Upper lobe of left lung (tissue), 6 donors: ENCODE results near the gene ATP8B1. TPM values are rescaled to one million over a fixed set of nuclear protein-coding genes. Genes with fewer than 3 reads are reported as not detected.

Source experiments
- ATAC-seq, 2 donors: fragments of 200-7000 bp; cut with Tn5 transposase; one replicate each; pipeline ENCODE4 v1.9.1; 2022; ENCODE audit warnings: mild to moderate bottlenecking in 2 of 2, moderate library complexity in 2 of 2; ENCODE audit not compliant: low FRiP score in 2 of 2
- DNase-seq, 2 donors: peaks; one replicate each; pipeline ENCODE4 v3.0.0-alpha.2; 2019 to 2020
- H3K27ac ChIP-seq, 4 donors: fragments of 200-600 bp; sonication (generic); one replicate each; pipeline ENCODE4 v1.5.1; 2016 to 2019
- H3K27me3 ChIP-seq, 4 donors: fragments of 200-600 bp; sonication (generic); one replicate each; pipeline ENCODE4 v1.5.1; 2017 to 2019
- H3K36me3 ChIP-seq, 4 donors: fragments of 200-600 bp; sonication (generic); one replicate each; pipeline ENCODE4 v1.5.1; 2016 to 2019
- H3K4me1 ChIP-seq, 4 donors: fragments of 200-600 bp; sonication (generic); one replicate each; pipeline ENCODE4 v1.5.1; 2018 to 2019
- H3K4me3 ChIP-seq, 4 donors: fragments of 200-600 bp; sonication (generic); one replicate each; pipeline ENCODE4 v1.5.1; 2017 to 2019; ENCODE audit warnings: mild to moderate bottlenecking in 2 of 4, moderate library complexity in 1 of 4
- H3K9me3 ChIP-seq, 4 donors: fragments of 200-600 bp; sonication (generic); one replicate each; pipeline ENCODE4 v1.5.1; 2018 to 2019
- EP300 ChIP-seq, 4 donors: sonication (generic); formaldehyde crosslinking; IDR thresholded peaks; one replicate each; pipeline ENCODE4 v1.5.1; 2017; ENCODE audit warnings: antibody characterized with exemption in 4 of 4, control low read depth in 2 of 4
- POLR2A ChIP-seq, 4 donors: fragments of 450-650 bp; IDR thresholded peaks; one replicate each; pipeline ENCODE4 v1.5.1; 2016 to 2017; ENCODE audit warnings: antibody characterized with exemption in 4 of 4, mild to moderate bottlenecking in 2 of 4
- POLR2AphosphoS5 ChIP-seq, 2 donors: sonication (generic); formaldehyde crosslinking; IDR thresholded peaks; one replicate each; pipeline ENCODE4 v1.5.1; 2017; ENCODE audit warnings: antibody characterized with exemption in 2 of 2
- WGBS, 2 donors: methylation state at CpG; one replicate each; pipeline ENCODE4 v1.1.5; 2017 to 2018; 5-methylcytosine and 5-hydroxymethylcytosine counted together
- total RNA-seq, 6 donors: library from RNA; depleted of rRNA in 4 of 6; stranded (reverse); fragments of >200 nt in 4 of 6; gene quantifications; one replicate each; pipeline versions ENCODE4 v1.1.0 to v1.2.1, GENCODE V29; 2016 to 2021
- TF ChIP-seq, protein P1 (sequence below), 6 experiments: fragments of 450-650 bp in 4 of 6; fragments of 200-600 bp in 2 of 6; sonication (generic) in 2 of 6; IDR thresholded peaks; one replicate each; pipeline ENCODE4 v1.5.1; 2016 to 2019; ENCODE audit warnings: antibody characterized with exemption in 6 of 6
- donor health status: DM: no; HTN: no; CAD: no; lungs with moderate emphysema.
- donor health status: DM: no; HTN: yes; CAD: no; lungs with severe emphysema.

Gene ATP8B1
- total RNA-seq, 6 donors from 2014 or later, result 19.6 to 36.5 (median 26.0) TPM

DNA sequence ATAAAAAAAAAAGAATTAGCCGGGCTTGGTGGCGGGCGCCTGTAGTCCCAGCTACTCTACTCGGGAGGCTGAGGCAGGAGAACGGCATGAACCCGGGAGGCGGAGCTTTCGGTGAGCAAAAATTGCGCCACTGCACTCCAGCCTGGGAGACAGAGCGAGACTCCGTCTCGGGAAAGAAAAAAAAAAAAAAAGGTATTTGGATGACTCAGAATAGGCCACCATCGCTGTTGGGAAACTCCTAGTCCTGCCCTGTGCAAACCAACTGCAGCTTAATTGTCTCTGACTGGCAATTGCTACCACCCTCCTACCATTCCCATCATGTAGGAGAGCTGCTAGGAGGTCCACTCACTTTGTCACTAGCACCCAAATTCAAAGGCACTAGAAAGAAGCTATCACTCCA is 43.5 kb downstream of the ATP8B1 start:
- Histone ChIP-seq H3K4me3 (no peak overlapping the region), H3K9me3 (no peaks in the 10 kb centered on the region), H3K27ac (no peak overlapping the region), H3K36me3 (peaks cover 0 to 6% (median 0%) of the 10 kb centered on the region in 4 donors), H3K4me1 (no peaks in the 10 kb centered on the region), H3K27me3 (no peaks in the 10 kb centered on the region)
- DNase-seq (no peak), ATAC-seq (no peak)
- no peak for TF ChIP-seq POLR2A (IDR thresholded peaks at IDR 0.05)
- no peak for TF ChIP-seq POLR2AphosphoS5 (IDR thresholded peaks at IDR 0.05)
- 89 to 97% methylated on average over 13 of the region's 13 CpGs for WGBS, 2 donors

DNA sequence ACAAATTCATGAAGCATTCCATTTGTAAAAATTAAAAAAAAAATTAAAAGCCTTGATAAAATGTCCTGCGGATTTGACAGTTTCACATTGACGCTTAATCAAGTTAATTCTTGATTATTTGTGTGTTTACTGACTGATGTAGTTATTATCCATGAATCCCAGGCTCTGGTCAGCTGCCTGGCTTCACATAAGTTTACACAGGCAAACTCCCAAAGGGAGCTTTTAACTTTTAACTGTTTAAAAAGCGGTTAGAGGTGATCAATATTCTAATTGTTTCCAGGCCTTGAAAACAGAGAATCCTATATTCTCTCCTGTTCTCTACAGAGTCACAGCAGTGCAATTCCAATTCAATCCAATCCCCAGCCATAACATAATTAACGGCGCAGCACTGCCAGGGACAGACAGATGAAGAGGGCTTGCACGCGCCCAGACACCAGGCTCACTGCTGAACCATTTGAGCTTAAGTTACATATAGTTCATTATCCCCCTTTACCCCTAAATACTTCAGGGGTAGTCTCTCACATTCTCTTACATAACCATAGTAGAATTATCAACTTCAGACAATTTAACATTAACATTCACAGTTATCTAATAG is 47.5 kb downstream of the ATP8B1 start:
- Histone ChIP-seq H3K4me3 (no peak overlapping the region), H3K4me1 (no peaks in the 10 kb centered on the region), H3K9me3 (no peaks in the 10 kb centered on the region), H3K27me3 (no peaks in the 10 kb centered on the region), H3K36me3 (peaks cover 0 to 4% (median 0%) of the 10 kb centered on the region in 4 donors), H3K27ac (no peak overlapping the region)
- DNase-seq (no peak), ATAC-seq (no peak)
- WGBS, 2 donors, result 90% methylated on average over 7 of the region's 7 CpGs
- TF ChIP-seq POLR2AphosphoS5 (IDR thresholded peaks at IDR 0.05) (no peak), POLR2A (IDR thresholded peaks at IDR 0.05) (no peak)
- TF ChIP-seq, protein P1, sequence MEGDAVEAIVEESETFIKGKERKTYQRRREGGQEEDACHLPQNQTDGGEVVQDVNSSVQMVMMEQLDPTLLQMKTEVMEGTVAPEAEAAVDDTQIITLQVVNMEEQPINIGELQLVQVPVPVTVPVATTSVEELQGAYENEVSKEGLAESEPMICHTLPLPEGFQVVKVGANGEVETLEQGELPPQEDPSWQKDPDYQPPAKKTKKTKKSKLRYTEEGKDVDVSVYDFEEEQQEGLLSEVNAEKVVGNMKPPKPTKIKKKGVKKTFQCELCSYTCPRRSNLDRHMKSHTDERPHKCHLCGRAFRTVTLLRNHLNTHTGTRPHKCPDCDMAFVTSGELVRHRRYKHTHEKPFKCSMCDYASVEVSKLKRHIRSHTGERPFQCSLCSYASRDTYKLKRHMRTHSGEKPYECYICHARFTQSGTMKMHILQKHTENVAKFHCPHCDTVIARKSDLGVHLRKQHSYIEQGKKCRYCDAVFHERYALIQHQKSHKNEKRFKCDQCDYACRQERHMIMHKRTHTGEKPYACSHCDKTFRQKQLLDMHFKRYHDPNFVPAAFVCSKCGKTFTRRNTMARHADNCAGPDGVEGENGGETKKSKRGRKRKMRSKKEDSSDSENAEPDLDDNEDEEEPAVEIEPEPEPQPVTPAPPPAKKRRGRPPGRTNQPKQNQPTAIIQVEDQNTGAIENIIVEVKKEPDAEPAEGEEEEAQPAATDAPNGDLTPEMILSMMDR (IDR thresholded peaks at IDR 0.05), result no peak

DNA sequence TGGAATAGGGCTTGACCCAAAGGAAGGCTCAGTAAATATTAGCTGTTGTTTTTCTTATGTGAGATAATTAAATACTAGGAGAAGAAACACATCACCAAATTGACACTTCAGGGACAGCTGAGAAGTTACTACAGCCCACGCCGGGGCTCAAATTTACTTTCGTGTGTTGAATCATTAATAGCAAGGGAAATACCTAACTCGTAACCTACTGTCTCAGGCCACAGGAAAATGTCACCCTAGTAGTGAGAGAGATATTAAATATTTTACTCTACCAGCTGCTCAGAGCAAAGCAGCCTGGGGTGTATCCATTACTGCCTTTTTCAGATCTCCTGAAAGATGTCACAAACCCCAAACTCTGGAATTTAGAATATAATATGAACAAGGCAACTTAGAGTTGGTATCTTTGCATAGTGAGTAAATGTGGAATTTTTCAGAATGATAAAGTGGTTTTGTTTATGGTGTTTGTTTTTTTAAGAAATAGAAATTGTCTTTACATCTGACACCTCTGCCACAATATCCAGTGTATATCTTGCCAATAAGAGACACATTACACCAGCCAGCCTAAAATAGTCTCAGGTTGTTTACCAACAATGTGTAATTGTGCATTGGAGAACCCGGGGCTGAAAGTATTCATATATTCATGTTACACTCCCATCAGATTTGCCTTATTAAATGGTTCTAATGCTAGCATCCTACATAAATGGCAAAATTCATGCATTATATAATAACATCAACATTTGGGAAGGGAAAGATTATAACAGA is 48.4 kb downstream of the ATP8B1 start:
- no peaks in the 10 kb centered on the region for H3K27me3 ChIP-seq
- no peaks in the 10 kb centered on the region for H3K9me3 ChIP-seq
- WGBS, 2 donors, result 83 to 88% methylated on average over 5 of the region's 5 CpGs
- H3K4me1 ChIP-seq, result peaks cover 0 to under 1% (median 0%) of the 10 kb centered on the region in 4 donors
- DNase-seq (no peak), ATAC-seq (no peak)
- no peak overlapping the region for H3K27ac ChIP-seq
- H3K4me3 ChIP-seq, result no peak overlapping the region
- no peaks in the 10 kb centered on the region for H3K36me3 ChIP-seq
- TF ChIP-seq EP300 (IDR thresholded peaks at IDR 0.05) (no peak), POLR2A (IDR thresholded peaks at IDR 0.05) (no peak), POLR2AphosphoS5 (IDR thresholded peaks at IDR 0.05) (no peak)
- TF ChIP-seq, protein P1 (IDR thresholded peaks at IDR 0.05), result no peak

DNA sequence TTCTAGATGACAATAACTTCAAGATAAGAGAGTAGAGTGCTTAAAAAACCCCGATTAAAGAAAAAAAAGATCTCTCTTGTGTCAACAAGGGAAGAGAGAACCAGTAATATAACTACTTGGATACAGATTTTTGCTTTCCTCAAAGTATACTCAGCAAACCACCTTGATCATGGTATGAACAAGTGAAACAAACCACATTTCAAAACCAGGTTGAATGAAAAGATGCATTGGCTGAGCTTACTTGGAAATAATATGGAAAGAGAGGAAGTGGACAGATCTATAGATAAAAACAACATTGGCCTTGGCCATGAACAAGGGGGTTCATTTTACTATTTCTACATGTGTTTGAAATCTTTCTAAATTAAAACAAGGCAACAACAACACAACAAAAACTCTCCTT is 50.1 kb downstream of the ATP8B1 start:
- DNase-seq, result no peak
- H3K27ac ChIP-seq, result no peak overlapping the region
- H3K9me3 ChIP-seq, result no peaks in the 10 kb centered on the region
- H3K4me3 ChIP-seq, result no peak overlapping the region
- no peaks in the 10 kb centered on the region for H3K36me3 ChIP-seq
- no peak for ATAC-seq
- peaks cover 5 to 17% (median 14%) of the 10 kb centered on the region in 4 donors for H3K4me1 ChIP-seq
- H3K27me3 ChIP-seq, result no peaks in the 10 kb centered on the region
- TF ChIP-seq POLR2A (IDR thresholded peaks at IDR 0.05), result no peak
- TF ChIP-seq EP300 (IDR thresholded peaks at IDR 0.05), result no peak
- TF ChIP-seq, protein P1 (IDR thresholded peaks at IDR 0.05), result no peak
- no peak for TF ChIP-seq POLR2AphosphoS5 (IDR thresholded peaks at IDR 0.05)
- WGBS, 2 donors, result 28 to 58% methylated on average over 1 of the region's 1 CpG

DNA sequence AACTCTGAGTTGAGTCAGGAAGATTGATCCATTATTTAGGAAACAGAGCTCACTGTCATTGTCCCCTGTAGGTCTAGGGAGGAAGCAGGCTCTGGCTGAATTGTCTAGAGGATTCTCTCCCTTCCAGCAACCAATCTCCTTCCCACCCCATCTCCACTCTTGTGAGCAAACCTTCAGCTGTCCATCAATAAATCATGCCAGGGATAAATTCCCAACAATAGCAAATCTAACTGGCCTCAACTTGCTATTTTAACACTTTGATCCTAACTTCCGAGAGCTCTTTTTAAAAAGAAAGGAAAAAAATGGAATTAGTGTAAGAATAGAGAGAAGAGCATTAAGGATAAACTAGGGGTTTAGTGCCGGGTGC is 53.5 kb downstream of the ATP8B1 start:
- DNase-seq (no peak), ATAC-seq (no peak)
- TF ChIP-seq, protein P1 (IDR thresholded peaks at IDR 0.05), result no peak
- no peak for TF ChIP-seq POLR2A (IDR thresholded peaks at IDR 0.05)
- TF ChIP-seq POLR2AphosphoS5 (IDR thresholded peaks at IDR 0.05), result no peak
- TF ChIP-seq EP300 (IDR thresholded peaks at IDR 0.05), result no peak
- WGBS, 2 donors, result 97 to 98% methylated on average over 2 of the region's 2 CpGs
- no peak overlapping the region for H3K27ac ChIP-seq
- no peaks in the 10 kb centered on the region for H3K27me3 ChIP-seq
- H3K4me1 ChIP-seq, result peaks cover 13 to 27% (median 19%) of the 10 kb centered on the region in 4 donors
- H3K4me3 ChIP-seq, result no peak overlapping the region
- H3K36me3 ChIP-seq, result no peaks in the 10 kb centered on the region
- H3K9me3 ChIP-seq, result no peaks in the 10 kb centered on the region
